GM21619 (cell line): ENCODE measurements around the gene NLGN1.
"Not testable (repeated sequence)": the region's sequence is repeated elsewhere in the genome, so short reads cannot be mapped to it uniquely, and the experiment has no call there.

Experiments used
- ATAC-seq: cut with Tn5 transposase; IDR thresholded peaks from one replicate; pipeline ENCODE4 v1.9.1; 2021; ENCODE audit not compliant: unreplicated experiment

The NLGN1 gene

DNA sequence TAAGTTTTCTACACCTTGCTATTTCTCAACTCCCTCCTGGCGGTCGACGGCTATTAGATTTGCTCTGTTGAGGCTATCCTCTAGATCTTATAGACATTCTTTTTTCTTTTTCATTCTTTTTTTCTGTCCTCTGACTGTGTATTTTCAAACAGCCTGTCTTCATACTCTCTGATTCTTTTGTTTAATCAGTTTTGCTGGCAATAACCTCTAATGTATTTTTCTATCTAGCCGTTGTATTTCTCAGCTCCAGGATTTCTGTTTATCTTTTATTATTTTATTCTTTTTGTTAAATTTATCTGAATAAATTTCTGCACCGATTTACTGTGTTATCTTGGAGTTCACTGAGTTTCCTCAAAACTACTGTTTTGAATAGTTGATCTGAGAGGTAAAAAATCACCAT, 31.5 kb downstream of the NLGN1 start:
- ATAC-seq = no peak

DNA sequence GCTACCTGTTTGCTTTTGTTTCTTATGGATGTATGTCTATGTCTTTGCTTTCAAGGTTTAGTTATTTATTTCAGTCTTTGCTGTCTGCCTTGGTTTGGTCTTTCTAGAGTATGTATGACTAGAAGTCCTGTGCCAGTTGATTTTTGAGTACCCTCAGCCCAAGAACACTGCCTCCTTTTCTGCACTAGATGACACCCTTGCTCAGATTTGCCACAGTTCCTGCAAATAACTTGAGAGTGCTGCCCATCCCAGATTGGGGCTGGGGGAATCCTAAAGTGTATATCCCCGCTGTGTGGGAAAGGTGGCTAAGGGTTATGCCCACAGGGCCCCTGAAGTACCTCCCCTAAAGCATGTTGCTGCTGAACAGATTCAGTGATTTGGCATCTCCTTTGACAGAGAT, 32.0 kb downstream of the NLGN1 start:
- no peak for ATAC-seq

DNA sequence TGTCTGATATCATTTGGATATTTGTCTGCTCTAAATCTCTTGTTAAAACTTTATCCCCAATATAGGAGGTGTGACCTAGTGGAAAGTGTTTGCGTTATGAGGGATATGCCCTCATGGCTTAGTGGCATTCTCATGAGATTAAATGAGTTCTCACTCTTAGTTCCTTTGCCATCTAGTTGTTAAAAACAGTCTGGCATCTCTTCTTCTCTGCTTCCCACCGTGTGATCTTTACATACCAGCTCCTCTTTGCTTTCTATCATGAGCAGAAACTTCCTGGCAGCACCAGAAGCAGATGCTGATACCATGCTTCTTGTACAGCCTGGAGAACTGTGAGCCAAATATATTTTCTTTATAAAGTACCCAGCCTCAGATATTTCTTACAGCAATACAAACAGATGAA, 33.0 kb downstream of the NLGN1 start:
- ATAC-seq = no peak

DNA sequence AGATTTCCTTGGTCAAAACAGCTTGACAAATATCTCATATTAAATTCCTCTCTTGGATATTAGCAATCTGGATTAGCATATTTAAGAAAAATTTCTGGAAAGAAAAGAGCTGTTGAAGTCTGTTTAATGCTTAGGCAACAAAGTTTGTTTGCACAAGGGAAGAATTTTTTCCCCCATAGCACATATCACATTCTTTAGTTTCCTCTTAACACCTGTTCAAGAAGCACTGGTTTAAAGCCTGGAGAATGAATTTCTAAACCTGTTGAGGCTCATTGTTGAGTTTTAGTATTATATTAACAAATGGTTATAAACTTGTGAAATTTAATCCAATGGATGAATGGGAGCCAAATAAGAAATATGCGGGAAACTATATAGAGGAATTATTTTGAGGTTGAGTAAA, 41.5 kb downstream of the NLGN1 start:
- no peak for ATAC-seq

DNA sequence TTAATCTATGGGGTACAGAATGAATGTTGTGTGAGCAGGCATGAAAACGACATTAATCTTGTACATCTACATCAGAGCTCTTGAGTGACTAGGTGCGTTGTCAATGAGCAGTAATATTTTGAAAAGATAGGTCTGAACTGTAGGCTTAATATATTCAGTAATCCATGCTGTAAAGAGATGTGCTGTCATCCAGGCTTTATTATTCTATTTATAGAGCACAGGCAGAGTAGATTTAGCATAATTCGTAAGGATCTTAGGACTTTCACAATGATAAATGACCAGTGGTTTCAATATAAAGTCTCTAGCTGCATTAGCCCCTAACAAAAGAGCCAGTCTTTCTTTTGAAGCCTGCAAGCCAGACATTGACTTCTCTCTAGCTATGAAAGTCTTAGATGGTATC, 43.0 kb downstream of the NLGN1 start:
- ATAC-seq = no peak

DNA sequence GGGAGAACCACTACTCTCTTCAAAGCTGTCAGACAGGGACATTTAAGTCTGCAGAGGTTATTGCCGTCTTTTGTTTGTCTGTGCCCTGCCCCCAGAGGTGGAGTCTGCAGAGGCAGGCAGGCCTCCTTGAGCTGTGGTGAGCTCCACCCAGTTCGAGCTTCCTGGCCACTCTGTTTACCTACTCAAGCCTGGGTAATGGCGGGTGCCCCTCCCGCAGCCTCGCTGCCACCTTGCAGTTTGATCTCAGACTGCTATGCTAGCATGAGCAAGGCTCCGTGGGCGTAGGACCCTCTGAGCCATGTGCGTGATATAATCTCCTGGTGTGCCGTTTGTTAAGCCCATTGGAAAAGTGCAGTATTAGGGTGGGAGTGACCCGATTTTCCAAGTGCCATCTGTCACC, 54.0 kb downstream of the NLGN1 start:
- ATAC-seq = not testable (repeated sequence)

DNA sequence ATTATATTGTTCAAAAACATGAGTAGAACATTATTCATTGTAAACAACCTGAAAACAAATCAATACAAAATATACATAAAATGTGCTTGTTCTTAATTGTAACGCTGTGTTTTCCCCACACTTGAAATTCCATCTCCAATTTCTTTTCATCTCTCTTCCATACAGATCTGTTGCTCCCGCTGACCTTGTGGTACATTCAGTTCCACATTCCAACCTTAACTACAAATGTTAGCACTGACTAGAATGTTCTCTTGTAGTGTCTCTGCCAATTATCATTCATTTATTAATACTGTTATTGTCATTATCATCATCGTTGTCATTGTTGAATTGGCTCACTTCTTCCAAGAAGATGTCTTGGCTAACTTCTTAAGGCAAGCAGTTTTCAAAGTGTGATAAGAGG, 65.7 kb downstream of the NLGN1 start:
- no peak for ATAC-seq

DNA sequence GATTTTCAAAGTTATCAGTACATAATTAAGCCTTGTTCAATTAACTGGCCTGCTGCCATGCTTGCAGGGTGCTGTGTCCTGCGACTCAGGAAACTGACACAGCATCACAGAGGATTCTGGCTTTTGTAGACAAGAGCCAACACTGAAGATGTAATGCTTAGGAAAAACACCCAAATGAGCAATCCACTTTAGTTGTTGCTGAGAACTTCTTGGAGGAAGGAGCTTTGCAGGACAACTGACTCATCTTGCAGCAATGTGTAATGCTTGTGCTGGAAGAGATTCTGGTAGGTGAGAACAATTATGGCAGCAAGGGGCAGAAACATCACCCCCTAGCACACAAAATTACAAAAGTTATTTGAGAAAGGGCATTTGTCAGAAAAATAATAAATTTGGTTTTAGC, 67.6 kb downstream of the NLGN1 start:
- ATAC-seq = no peak

DNA sequence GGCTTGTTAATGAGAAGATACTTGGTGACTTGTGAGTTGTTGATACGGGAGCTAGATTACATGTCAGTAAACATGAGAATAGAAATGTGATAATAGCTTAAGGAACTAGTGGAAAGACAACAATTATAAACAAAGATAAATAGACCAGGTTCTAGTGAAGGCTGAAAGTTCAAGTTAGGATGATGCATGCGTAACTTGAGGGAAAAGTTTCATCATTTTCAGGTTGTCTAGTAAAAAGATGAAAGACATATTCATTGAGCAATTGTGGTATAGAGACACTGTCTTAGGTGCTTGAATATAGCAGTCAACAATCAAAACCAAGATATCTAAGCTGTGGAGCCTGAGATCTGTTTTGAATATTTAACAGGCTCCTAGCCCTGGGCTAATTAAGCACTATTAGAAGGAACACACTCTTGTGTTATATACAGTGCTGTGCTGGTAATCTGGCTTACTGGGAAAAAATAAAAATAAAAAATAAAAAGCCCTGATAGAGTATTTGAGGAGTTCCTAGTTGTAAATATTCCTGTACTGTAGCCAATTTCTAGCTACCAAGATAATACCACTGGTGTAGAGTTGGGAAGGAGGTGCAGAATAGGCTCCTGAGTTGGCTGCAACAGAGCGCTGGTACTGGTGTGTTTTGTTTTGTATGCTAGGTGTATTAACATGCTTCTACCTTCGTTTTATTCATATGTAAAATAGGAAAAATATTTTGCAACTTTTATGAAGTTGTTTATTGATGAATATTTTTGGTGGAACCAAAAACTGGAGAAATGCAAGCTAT, 68.5 kb downstream of the NLGN1 start:
- no peak for ATAC-seq

DNA sequence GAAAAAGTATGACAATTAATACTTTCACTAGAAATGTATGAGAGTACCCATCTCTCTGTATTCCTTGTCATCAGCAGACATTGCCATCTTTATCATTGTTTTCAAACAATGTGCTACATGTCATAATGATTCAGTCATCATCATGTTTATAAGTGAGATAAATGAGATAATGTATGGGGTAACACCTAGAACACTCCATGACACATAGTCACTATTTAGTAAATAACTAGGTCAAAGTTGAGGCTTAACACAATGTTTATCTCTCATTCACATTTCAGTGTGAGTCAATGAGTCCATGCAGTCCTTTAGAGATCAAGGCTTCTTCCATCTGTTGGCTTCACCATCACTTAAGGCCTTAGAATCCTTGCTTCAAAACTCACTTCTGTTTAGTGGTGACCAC, 70.0 kb downstream of the NLGN1 start:
- no peak for ATAC-seq

DNA sequence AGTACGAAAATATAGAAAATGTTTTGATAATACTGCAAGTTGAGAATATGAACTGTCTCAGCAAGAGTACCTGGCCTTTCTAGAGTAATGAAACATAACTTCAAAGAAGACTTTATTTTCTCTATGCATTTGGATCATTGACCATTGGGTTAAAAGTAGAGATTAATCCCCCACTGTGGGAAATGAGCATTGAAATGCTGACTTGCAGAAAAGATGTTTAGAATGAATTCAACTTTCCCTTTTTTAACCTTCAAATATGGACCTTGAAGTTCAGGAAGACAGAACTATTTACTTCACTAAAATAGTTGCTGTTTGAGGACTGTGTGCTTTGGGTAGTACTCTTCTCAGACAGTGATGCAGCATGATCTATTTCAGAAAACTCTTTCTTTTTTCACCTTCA, 75.7 kb downstream of the NLGN1 start:
- ATAC-seq = no peak

DNA sequence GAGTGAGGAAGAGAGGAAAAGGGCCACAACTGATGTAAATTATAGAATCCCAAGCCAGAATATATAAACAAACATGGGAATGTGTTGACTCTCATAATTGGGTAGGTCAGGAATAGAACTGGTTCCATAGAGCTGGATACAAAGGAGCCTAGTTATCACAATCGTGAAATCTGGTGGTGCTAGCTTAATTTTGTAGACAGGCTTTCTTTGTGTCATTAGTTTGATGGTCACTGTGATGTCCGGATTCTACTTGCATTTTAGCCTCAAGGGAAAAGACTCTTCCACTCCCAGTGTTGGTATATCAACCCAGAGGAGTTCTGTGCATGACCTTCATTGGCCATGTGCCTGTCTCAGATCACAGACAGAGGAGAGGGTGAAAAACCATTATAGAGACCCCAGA, 81.8 kb downstream of the NLGN1 start:
- no peak for ATAC-seq

DNA sequence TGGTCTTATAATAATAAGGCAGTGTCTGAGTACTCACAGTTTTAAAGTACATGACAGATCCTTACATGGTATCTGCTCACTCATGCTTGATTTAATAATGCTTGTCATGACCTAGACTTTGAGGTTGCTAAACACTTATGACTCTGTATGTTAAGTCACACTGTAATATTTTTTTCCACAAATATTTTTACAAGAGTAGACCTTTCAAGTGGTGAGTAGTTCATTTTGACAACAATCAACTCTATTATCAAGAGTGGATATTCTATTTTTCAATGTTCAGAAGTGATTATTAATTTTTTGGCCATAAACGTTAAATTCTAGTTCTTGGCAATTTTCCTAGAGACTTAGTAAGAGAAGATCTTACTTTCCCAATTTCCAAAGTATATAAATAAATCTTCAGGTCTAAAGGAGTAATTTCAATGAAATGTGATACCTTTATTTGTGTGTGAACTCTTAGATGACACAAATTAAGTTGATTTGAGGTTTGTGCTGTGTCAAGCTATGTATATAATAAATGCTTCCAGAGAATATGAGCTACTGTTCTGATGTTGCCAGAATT, 104.5 kb downstream of the NLGN1 start:
- no peak for ATAC-seq

DNA sequence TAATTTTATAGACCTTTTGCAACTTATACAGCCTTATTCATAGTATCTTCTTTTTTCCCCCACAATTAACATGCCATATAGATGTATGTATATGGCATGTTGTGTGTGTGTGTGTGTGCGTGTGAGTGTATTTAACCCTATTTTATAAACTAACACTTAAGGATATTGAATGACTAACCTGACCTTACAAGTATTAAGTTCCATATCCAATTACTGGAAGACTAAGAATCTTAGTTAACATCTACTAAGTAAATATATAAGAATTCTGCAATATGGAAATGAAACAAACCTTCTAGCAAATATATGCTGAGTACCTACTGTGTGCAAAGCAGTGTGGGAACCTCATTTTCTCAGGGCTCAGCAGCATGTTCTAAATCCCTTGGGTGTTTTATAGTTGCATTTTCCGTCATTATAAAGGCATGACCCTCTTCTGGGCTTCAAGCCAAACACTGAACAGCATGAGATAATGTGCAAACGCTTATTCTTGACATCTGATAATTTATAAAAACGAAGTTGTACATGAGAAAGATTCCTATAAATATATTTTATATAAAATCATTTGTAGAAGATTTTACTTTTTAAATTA, 105.5 kb downstream of the NLGN1 start:
- ATAC-seq = no peak

DNA sequence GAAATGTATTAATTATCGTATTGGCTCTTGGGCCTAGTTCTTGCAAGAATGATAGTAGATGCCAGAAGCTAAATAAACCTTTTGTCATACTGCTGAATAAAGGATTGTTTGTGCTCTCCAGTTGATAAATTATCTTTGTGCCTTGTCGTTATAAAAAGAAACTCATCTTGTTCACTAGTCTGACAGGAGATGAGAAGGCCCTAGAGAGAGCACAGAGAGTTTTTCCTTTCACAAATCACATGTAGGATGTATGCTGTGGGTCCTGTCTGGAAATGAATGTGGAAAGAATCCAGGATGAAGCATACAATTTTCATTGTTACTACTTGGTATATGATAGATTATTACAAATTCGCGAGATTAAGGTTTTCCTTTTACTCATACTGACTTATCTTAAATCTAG, 113.0 kb downstream of the NLGN1 start:
- ATAC-seq = no peak

DNA sequence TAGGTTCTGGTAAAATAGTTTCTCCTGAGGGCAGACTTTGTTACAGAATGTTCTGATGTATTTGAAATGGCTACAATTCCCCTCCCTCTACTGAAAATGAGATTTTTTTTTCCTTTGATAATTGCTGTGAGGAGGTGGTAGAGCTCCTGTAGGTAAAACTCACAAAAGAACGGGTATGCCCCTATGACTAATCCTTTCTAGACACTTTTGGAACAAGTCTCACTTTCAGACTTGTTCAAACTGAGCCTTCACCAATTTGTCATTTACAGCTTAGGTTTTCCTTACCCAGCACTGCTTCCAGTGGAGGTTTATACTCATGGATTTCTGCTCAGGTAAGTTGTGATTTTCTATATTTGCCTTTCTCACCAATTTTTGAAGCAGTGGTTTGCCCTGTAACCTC, 115.6 kb downstream of the NLGN1 start:
- ATAC-seq = peak; percentile 71

DNA sequence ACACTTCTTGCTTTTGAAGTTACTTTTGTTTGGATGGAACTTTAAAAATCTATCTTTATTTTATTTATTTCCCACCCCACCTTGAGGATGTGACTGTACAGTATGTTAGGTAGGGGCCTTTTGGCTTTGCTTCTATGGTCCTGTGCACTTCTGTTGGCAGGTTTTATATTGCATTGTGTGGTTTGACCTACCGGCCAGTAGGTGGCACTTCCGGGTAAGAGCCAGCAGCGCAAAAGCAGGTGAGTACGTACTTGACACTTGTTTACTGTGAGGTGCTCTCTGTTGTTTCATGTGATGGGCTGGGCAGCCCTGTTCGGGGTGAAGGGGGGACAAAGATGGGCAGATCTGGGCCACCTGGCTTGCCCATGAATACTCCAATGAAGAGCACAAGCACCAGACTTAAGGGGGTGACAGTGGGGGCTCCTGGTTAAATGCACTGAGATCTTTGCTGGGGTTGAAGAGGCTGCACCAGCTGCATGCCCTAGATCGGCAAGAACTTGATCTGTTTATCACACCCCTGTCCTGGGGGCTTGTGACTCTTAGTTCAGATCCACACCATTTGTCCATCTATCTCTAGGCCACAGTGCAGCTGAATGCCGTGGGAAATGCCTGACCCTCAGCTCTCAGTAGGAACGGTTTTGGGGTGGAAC, 131.6 kb downstream of the NLGN1 start:
- peak; percentile 82 for ATAC-seq

DNA sequence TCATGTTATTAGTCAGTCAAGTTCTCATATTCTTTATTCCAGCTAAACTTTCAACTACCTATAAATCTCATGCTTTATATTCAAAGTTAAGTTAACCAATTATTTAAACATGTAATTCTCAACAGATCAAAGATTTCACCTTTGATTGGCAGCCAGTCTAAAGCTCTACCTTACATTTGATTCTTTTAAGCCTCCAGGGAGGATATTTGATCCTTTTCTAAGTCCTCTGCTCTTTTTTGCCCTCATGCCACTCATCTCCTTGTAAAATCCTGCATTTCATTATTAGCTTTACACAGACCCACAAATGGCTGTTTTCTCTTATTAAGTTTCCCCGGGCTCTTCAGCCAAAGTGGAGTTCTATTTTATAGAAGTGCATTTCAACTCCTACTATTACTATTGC, 134.1 kb downstream of the NLGN1 start:
- no peak for ATAC-seq

DNA sequence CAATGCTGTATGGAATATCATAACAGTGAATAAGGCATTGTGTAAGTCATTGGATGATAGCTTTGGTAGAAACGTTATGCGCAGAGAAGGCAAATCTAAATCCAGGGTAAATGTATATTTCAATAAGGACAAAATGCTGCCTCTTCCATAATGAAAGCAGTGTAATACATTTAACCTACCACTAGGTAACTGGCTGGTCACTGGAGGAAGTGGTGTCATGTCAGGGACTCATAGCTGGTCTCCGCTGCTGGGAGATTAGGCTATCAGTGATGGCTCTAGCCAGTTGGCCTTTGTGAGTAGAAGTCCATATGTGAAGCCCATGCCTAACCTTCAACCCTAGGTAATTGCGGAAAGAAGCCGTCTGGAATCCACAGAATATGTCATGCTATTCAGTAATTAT, 140.9 kb downstream of the NLGN1 start:
- no peak for ATAC-seq

DNA sequence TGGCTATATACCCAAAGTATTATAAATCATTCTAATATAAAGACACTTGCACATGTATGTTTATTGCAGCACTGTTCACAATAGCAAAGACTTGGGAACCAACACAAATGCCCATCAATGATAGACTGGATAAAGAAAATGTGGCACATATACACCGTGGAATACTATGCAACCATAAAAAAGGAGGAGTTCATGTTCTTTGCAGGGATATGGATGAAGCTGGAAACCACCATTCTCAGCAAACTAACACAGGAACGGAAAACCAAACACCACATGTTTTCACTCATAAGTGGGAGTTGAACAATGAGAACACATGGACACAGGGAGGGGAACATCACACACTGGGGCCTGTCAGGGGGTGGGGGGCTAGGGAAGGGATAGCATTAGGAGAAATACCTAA, 148.0 kb downstream of the NLGN1 start:
- not testable (repeated sequence) for ATAC-seq

DNA sequence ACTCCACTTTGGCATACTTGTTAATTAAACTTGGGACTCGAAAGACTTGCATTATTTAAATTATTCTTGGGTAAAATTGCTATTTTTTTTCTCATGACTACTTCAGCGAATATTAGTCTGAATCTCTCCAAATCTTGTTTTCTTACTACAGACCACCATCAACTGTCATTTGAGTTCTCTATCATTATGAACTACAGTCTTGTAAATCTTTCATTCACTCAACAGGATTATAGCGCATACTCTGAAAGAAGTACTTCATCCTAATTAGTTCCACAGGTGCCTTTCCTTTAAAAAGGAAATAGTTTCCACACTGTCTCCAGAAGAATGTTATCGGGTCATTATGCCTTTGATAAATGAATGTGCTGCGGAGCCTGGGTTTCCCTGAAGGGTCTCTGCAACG, 149.5 kb downstream of the NLGN1 start:
- no peak for ATAC-seq

DNA sequence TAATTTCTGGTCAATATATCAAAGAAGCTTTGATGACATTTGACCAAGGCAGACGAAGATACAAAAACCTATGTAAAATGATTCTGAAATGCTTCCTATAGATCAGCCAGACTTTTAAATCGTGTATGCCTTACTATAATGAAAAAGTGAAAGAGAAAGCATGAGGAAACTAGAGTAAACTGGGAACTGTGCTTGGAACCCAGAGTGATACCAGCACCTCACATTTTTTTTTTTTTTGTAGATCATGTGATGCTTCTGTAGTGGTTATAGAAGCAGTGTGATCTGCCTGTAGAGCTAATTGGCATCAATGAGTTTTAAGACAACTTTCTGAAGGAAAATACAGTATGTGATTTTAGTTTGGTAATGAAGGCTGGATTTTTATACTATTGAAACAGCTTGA, 150.7 kb downstream of the NLGN1 start:
- no peak for ATAC-seq
